Fibroblast of pulmonary artery (primary cell): ENCODE measurements around the gene CLK2.
A peak's percentile ranks its signal among the peaks of the same experiment; 100 is the strongest.
"Not testable (repeated sequence)": the region's sequence is repeated elsewhere in the genome, so short reads cannot be mapped to it uniquely, and the experiment has no call there.

Experiments
- DNase-seq: peaks from one replicate; pipeline ENCODE4 v3.0.0-alpha.2; 2010; ENCODE audit warnings: low read depth
- H3K4me3 ChIP-seq: replicated peaks from 2 replicates; pipeline ENCODE4 v1.5.1; 2011; ENCODE audit warnings: low read depth, mild to moderate bottlenecking, control low read depth, low read length, moderate library complexity
- TF ChIP-seq, protein P1 (sequence below): IDR thresholded peaks from 2 replicates; pipeline ENCODE4 v1.5.1; 2011; ENCODE audit warnings: mild to moderate bottlenecking, control low read depth, low read length, inconsistent platforms; ENCODE audit errors: missing control alignments

The CLK2 gene

DNA sequence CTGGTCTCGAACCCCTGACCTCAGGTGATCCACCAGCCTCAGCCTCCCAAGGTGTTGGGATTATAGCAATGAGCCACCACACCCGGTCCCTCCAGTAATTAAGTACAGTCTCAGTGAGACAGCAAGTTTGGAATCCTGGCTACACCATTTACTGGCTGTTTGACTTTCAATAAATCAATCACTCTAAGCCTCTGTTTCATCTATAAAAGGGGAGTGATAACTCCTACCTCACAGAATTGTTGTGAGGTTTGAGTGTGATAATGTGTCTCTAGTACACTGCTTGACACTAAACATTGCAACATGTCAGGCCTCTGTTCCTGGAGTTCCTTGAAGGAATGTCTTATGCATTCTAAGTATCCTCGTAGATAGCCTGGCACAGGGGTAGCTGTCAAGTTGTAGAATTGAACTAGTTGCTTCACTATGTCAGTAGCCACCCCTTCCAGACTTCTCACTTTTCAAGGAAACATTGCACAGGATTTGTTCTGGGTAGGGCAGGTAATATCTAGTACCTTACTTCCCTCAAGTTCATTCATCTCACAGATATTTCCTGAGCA is 30.4 kb downstream of the CLK2 start:
- peak overlapping the region; percentile 74 for H3K4me3 ChIP-seq
- TF ChIP-seq, protein P1, sequence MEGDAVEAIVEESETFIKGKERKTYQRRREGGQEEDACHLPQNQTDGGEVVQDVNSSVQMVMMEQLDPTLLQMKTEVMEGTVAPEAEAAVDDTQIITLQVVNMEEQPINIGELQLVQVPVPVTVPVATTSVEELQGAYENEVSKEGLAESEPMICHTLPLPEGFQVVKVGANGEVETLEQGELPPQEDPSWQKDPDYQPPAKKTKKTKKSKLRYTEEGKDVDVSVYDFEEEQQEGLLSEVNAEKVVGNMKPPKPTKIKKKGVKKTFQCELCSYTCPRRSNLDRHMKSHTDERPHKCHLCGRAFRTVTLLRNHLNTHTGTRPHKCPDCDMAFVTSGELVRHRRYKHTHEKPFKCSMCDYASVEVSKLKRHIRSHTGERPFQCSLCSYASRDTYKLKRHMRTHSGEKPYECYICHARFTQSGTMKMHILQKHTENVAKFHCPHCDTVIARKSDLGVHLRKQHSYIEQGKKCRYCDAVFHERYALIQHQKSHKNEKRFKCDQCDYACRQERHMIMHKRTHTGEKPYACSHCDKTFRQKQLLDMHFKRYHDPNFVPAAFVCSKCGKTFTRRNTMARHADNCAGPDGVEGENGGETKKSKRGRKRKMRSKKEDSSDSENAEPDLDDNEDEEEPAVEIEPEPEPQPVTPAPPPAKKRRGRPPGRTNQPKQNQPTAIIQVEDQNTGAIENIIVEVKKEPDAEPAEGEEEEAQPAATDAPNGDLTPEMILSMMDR, result no peak
- peak; percentile 35 for DNase-seq

DNA sequence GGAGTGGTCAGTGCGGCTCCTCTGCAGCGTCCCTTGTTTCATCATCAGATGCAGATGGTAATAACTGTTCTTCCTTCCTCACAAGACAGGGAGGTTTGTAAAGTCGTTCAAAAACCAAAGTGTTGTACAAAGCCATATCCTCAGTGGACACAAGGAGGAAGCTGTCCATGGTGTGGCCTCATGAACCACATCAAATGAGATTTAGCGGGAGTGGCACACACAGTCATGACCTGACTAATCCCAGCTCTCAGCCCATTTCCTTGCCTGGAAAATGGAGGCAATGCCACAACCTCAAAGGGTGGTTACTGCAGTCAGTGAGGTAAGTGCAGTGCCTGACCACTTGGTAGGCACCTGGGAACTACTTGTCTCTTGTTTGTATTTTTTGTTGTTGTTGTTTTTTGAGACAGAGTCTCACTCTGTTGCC is 31.5 kb downstream of the CLK2 start:
- H3K4me3 ChIP-seq, result no peak overlapping the region

DNA sequence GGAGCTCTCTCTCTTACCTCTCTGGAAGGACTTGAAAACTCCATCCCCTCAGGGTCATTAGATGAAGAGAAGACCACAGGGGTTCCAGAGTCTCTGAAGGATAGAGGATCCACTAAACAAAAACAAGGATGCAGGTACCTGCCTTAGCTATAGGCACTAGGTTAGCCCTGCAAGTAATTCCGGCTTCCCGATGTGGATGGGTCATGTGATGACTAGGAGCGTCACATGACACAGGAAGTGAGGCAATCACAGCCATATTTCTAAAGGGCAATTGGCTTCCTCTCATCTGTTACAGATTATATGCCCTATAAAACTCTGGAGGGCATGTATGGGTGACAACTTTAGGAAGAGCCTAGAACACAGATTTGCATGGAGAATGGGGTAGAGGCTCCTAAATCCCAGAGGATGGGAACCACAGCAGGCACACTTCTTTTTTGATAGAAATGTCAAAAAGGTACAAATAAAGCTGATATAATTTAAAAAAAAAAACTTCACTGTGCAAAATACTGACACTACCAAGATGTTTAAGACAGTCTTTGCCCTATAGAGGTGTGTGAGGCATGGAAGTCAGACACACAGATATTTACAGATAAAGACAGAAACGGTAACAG is 32.1 kb downstream of the CLK2 start:
- DNase-seq, result peak; percentile 87
- peak overlapping the region; percentile 61 for H3K4me3 ChIP-seq
- TF ChIP-seq, protein P1, result no peak

More for the DNA sequence above, 31.5 kb downstream of the CLK2 start:
- TF ChIP-seq, protein P1, result no peak
- no peak for DNase-seq

DNA sequence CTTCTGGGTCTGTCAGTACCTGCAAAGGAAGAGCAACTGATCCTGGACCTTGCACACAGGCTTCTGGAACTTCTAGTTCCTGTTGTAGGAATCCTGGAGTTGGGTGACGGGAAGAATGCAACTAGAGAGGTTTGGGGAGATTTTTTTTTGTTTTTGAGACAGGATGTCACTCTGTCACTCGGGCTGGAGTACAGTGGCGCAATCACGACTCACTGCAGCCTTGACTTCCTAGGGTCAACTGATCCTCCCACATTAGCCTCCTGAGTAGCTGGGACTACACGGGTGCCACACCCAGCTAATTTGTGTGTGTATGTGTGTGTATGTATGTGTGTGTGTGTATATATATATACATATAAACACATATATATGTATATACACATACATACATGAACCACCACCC is 36.9 kb downstream of the CLK2 start:
- DNase-seq, result no peak
- no peak overlapping the region for H3K4me3 ChIP-seq
- TF ChIP-seq, protein P1, result no peak

DNA sequence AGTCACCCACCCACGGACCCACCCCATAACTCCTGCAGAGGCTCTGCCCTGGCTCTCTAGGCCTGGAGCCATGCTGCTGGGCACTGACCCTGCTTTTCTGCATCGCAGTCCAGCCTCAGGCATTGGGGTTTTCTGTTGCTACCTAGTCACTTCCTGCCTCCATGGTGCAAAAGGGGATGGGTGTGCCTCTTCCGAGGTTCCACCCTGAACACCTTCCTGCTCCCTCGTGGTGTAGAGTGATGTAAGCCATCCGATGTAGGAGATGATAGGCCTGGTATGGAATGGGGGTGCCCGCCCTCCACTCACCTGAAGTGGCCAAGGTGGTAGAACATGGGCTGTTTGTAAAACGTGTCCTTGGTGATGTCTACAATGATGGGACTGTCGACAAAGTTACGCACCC is 37.9 kb downstream of the CLK2 start:
- H3K4me3 ChIP-seq, DNase-seq: not testable (repeated sequence)

DNA sequence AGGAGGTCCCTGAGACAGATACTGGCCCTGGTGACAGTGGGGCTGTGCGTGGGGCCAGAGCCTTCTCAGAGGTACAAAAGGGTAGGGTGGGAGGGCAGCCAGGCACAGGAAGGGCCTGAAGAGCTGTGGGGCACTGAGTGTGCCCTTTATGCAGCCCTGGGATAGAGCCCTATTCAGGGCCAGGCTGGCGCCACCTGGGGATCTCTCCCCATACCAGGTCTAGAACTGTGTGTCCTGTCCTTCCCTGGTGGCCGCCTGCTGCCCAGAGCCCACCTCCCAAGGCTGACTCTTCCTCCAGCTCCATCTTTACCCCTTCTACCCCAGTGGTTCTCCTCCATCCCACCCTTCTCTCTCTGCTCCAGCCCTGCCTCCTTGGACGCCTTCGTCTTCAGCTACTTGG is 39.8 kb downstream of the CLK2 start:
- not testable (repeated sequence) for DNase-seq, H3K4me3 ChIP-seq

DNA sequence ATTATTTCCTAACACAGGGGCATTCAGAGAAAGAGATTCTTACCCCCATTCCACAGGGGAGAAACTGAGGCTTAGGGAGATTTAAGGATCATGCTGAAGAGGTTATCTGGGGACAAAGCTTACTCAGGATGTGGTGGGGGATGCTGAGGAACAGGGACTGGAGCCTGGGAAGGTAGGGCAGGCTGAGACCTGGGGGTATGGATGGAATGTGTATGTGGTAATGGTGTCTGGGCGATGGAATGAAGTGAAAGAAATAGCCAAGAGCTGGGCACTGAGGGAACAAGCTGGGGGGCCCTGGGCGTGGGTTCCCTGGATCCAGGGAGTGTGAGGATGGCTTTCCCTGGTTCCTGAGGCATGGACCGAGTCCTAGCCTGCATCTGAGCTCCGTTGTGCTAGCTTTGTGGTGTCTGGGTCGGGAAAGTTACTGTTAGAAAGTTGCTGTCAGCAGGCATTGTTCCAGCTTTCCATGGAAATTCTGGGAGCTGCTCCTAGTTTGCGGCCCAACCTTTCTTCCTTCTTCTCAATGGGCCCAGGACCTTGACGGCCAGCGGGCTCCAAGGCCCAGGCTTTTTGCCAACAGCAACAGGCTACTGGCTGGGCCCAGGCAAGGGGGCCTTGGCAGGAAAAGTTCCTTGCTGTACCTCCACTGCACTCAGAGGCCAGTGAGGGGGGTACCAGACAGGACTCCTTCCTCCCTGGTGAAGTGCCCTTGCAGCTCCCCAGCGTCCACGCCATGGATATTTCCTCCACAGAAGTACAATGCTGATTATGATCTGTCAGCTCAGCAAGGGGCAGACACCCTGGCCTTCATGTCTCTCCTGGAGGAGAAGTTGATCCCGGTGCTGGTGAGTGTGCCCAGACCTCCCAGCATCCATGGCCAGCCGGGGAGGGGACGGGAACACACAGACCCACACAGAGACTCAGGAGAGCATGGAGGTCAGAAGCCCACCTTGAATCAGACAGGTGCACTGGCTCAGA is 41.0 kb downstream of the CLK2 start:
- not testable (repeated sequence) for H3K4me3 ChIP-seq
- peak; percentile 65 for DNase-seq

DNA sequence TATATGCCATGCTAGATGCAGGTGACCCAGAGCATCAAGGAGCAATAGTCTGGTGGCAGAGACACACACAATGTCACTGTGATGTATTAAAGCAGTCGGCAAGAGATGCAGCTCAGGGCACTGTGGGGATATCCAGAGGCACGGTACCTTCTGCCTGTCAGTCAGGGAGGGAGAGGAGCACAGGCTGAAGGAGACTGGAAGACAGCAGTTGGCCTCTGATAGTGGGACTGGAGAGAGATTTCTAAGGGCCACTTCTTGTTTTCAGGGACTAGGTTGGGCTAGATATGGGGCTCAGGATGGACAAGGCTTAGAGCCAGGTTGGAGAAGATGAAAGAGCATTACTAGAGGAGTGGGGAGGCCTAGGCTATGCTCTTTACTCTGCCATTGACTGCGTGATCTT is 42.0 kb downstream of the CLK2 start:
- DNase-seq, H3K4me3 ChIP-seq: not testable (repeated sequence)

DNA sequence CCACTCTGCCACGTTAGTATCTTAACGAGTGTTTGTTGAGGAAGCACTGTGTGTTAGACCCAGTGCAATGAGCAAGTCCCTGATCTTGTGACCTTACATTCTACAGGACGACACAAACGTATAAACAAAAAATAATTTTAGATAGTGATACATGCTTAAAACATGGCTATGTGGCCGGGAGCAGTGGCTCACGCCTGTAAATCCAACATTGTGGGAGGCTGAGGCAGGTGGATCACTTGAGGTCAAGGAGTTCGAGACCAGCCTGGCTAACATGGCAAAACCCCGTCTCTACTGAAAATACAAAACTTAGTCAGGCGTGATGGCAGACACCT is 45.2 kb downstream of the CLK2 start:
- DNase-seq, result no peak
- TF ChIP-seq, protein P1, result no peak
- H3K4me3 ChIP-seq, result peak overlapping the region; percentile 81
